ENCODE results near the gene TXNRD1. TPM values are rescaled to one million over a fixed set of nuclear protein-coding genes. Genes with fewer than 3 reads are reported as not detected.

The TXNRD1 gene
- total RNA-seq, 2 experiments from 2014 or later = 87.9 to 89.0 TPM

DNA sequence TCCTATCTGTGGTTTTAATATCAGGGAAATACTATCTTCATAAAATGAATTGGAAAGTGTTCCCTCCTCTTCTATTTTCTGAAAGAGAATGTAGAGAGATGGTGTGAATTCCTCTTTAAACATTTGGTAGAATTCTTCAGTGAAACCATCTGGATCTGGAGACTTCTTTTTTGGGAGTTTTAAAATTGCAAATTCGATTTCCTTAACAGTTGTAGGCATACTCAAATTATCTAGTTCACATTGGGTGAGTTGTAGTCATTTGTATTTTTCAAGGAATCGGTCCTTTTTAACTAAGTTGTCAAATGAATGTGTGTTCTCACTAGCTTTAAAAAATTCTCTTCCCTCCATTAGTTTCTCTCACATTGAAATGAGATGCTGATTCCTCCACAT is 165.8 kb downstream of the TXNRD1 start:
- intact Hi-C loops (cut with micrococcal nuclease) = loop anchor here (5.0 to 10.0 kb wide), 5 partner anchors 76 to 671 kb away; partner anchors contain the start of gene CHST11
- Mint-ChIP-seq H3K36me3 (ENCODE audit: low read depth) (no peaks in the 10 kb centered on the region), H3K27me3 (peaks cover 5% of the 10 kb centered on the region), H3K4me3 (no peak overlapping the region), H3K9me3 (no peaks in the 10 kb centered on the region), H3K4me1 (ENCODE audit: low read depth) (peaks cover 10% of the 10 kb centered on the region), H3K27ac (no peak overlapping the region)
- TF ChIP-seq, protein P1, sequence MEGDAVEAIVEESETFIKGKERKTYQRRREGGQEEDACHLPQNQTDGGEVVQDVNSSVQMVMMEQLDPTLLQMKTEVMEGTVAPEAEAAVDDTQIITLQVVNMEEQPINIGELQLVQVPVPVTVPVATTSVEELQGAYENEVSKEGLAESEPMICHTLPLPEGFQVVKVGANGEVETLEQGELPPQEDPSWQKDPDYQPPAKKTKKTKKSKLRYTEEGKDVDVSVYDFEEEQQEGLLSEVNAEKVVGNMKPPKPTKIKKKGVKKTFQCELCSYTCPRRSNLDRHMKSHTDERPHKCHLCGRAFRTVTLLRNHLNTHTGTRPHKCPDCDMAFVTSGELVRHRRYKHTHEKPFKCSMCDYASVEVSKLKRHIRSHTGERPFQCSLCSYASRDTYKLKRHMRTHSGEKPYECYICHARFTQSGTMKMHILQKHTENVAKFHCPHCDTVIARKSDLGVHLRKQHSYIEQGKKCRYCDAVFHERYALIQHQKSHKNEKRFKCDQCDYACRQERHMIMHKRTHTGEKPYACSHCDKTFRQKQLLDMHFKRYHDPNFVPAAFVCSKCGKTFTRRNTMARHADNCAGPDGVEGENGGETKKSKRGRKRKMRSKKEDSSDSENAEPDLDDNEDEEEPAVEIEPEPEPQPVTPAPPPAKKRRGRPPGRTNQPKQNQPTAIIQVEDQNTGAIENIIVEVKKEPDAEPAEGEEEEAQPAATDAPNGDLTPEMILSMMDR (IDR thresholded peaks at IDR 0.05) = no peak
- ATAC-seq (no peak), DNase-seq (no peak)
- ChIA-PET CTCF (interaction anchor here (0.6 to 2.4 kb wide), 144 partner anchors 9 to 740 kb away, joined by 3 to 40 read pairs (median 5); partner anchors contain the start of genes CHST11, TXNRD1 and WASHC4), POLR2A (no interaction called here)

DNA sequence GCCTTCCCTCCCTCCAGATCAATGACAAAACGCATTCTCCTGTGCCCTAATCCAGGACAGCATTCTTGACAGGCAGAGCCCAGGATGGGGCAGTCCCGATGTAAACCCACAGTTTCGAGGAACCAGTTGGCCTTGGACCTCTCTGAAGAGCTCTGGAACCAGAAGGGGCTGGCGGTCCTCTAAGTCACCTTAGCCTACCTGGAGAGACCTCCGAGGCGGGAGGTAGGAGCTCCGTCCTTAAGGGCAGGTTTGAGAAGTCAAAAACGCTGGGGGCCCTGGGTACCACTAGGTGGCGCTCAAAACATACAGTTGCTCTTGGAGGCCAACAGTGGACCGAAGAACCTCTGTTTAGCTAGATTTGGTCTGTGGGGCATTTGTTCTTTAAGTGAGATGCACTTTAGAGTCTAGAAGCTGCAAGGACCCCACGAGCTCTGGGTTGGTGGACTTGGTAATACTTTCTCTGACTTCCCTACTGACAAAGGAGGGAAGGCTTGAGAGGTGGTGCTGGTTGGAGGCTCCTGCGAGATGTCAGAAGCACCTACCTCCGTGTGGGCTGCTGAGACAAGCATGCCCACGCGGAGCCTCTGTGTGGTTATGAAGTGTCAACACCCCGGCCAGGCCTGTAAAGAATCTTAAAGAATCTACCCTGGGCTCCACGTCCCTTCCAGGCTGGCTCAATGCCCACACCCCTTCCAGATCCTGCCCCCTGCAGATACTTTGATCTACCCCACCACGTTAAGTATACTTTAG is 166.3 kb downstream of the TXNRD1 start:
- Mint-ChIP-seq H3K4me1 (ENCODE audit: low read depth) (peaks cover 10% of the 10 kb centered on the region), H3K27ac (no peak overlapping the region)

DNA sequence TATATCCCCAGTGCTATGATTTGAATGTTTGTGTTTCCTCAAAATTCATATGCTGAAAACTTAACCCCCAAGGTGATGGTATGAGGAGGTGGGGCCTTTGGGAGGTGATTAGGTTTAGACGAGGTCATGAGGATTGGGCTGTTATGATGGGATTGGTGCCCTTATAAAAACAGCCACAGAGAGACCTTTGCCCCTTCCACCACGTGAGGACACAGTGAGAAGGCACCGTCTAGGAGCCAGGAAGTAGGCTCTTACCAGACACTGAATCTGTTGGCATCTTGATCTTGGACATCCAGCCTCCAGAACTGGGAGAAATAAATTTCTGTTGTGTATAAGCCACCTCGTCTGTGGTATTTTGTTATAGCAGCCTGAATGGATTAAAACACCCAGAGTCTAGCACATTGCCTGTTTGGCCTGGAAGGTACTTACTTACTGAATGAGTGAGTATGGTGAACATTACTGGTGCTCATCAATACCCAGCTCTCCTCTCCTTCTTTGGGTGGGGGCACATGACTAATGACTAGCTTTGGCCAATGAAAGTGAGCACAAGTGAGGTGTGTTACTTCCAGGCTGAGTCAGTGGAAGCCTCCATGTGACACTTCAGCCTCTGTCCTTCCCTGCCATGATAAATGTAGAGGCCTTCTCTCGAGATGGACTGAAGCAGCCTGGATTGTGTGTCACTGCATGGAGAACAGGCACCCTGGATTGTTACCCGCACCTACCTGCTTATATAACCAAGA is 168.7 kb downstream of the TXNRD1 start:
- no peak overlapping the region for H3K27ac Mint-ChIP-seq
- ChIA-PET POLR2A (no interaction called here), CTCF (no interaction called here)
- DNase-seq (peak; percentile 30), ATAC-seq (peak; percentile 77)
- intact Hi-C loops (cut with micrococcal nuclease) = loop anchor here (5.0 to 10.0 kb wide), 5 partner anchors 73 to 668 kb away; partner anchors contain the start of gene CHST11
- peaks cover 10% of the 10 kb centered on the region for H3K4me1 Mint-ChIP-seq (ENCODE audit: low read depth)
- TF ChIP-seq, protein P1 (IDR thresholded peaks at IDR 0.05) = no peak
- no peaks in the 10 kb centered on the region for H3K9me3 Mint-ChIP-seq
- H3K4me3 Mint-ChIP-seq = no peak overlapping the region
- no peaks in the 10 kb centered on the region for H3K36me3 Mint-ChIP-seq (ENCODE audit: low read depth)
- peaks cover 5% of the 10 kb centered on the region for H3K27me3 Mint-ChIP-seq

More for the DNA sequence above, 166.3 kb downstream of the TXNRD1 start:
- peaks cover 5% of the 10 kb centered on the region for H3K27me3 Mint-ChIP-seq
- CTCF ChIA-PET = interaction anchor here (0.6 to 2.4 kb wide), 149 partner anchors 9 to 739 kb away, joined by 3 to 40 read pairs (median 5); partner anchors contain the start of genes CHST11, TXNRD1 and WASHC4
- intact Hi-C loops (cut with micrococcal nuclease) = loop anchor here (5.0 to 10.0 kb wide), 5 partner anchors 75 to 670 kb away; partner anchors contain the start of gene CHST11
- H3K36me3 Mint-ChIP-seq (ENCODE audit: low read depth) = no peaks in the 10 kb centered on the region
- no peaks in the 10 kb centered on the region for H3K9me3 Mint-ChIP-seq
- ATAC-seq (peak; percentile 84), DNase-seq (peak; percentile 91)
- H3K4me3 Mint-ChIP-seq = no peak overlapping the region
- POLR2A ChIA-PET = no interaction called here
- TF ChIP-seq, protein P1 (IDR thresholded peaks at IDR 0.05) = peak; percentile 86

DNA sequence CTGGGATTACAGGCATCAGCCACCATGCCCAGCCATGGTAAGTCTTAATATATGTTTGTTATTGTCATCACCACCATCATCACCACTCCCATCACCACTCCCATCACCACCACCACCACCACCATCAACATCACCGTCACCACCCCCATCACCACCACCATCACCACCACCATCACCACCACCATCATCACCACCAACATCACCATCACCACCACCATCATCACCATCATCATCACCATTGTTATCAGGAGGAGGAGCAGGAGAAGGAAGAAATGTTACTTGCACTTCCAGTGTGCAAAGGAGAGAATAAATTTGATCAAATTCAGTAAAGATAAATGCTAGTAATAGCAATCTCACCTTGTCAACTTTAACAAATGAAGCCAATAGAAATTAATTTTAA is 169.9 kb downstream of the TXNRD1 start:
- CTCF ChIA-PET = no interaction called here
- H3K4me3 Mint-ChIP-seq = no peak overlapping the region
- no peaks in the 10 kb centered on the region for H3K9me3 Mint-ChIP-seq
- H3K27me3 Mint-ChIP-seq = peaks cover 5% of the 10 kb centered on the region
- POLR2A ChIA-PET = no interaction called here
- intact Hi-C loops (cut with micrococcal nuclease) = loop anchor here (10.0 kb wide), 1 partner anchor 289 kb away; no protein-coding TSS in a partner anchor
- peaks cover 10% of the 10 kb centered on the region for H3K4me1 Mint-ChIP-seq (ENCODE audit: low read depth)
- DNase-seq (no peak), ATAC-seq (no peak)
- no peaks in the 10 kb centered on the region for H3K36me3 Mint-ChIP-seq (ENCODE audit: low read depth)
- H3K27ac Mint-ChIP-seq = no peak overlapping the region
- TF ChIP-seq, protein P1 (IDR thresholded peaks at IDR 0.05) = no peak

Measured in activated CD8-positive, alpha-beta T cell treated with anti-CD3 and anti-CD28 coated beads for 36 hours (primary cell).